ENCODE results near the gene UBE2V1. TPM values are rescaled to one million over a fixed set of nuclear protein-coding genes. Genes with fewer than 3 reads are reported as not detected.

Gene UBE2V1
- total RNA-seq, 1 donor from 2014 or later = 117 TPM

GRCh38 chr20:50097843-50098242 lies 15.1 kb downstream of the UBE2V1 start:
- peak overlapping the region; percentile 98 for H3K27ac Mint-ChIP-seq
- no peaks in the 10 kb centered on the region for H3K9me3 Mint-ChIP-seq
- H3K4me3 Mint-ChIP-seq = no peak overlapping the region
- H3K27me3 Mint-ChIP-seq = no peaks in the 10 kb centered on the region
- no peak for DNase-seq (ENCODE audit: extremely low spot score, unreplicated experiment)
- H3K4me1 Mint-ChIP-seq (ENCODE audit: unreplicated experiment) = peaks cover 36% of the 10 kb centered on the region
- H3K36me3 Mint-ChIP-seq = peaks cover 46% of the 10 kb centered on the region
- TF ChIP-seq CTCF (conservative IDR thresholded peaks at IDR 0.05) = no peak

- H3K27me3 Mint-ChIP-seq = no peaks in the 10 kb centered on the region
- H3K9me3 Mint-ChIP-seq = no peaks in the 10 kb centered on the region
- peaks cover 30% of the 10 kb centered on the region for H3K4me1 Mint-ChIP-seq (ENCODE audit: unreplicated experiment)
- no peak for TF ChIP-seq CTCF (conservative IDR thresholded peaks at IDR 0.05)
- H3K4me3 Mint-ChIP-seq = no peak overlapping the region
- peak overlapping the region; percentile 89 for H3K27ac Mint-ChIP-seq
- peaks cover 38% of the 10 kb centered on the region for H3K36me3 Mint-ChIP-seq
- no peak for DNase-seq (ENCODE audit: extremely low spot score, unreplicated experiment)
Measured at GRCh38 chr20:50096237-50096636, 16.7 kb downstream of the UBE2V1 start.

GRCh38 chr20:50095476-50096078 lies 17.4 kb downstream of the UBE2V1 start:
- no peaks in the 10 kb centered on the region for H3K27me3 Mint-ChIP-seq
- H3K27ac Mint-ChIP-seq = peak overlapping the region; percentile 89
- H3K36me3 Mint-ChIP-seq = peaks cover 39% of the 10 kb centered on the region
- no peaks in the 10 kb centered on the region for H3K9me3 Mint-ChIP-seq
- TF ChIP-seq CTCF (conservative IDR thresholded peaks at IDR 0.05) = no peak
- H3K4me1 Mint-ChIP-seq (ENCODE audit: unreplicated experiment) = peaks cover 30% of the 10 kb centered on the region
- no peak for DNase-seq (ENCODE audit: extremely low spot score, unreplicated experiment)
- no peak overlapping the region for H3K4me3 Mint-ChIP-seq

GRCh38 chr20:50094522-50094921 lies 18.4 kb downstream of the UBE2V1 start:
- Mint-ChIP-seq H3K36me3 (peaks cover 43% of the 10 kb centered on the region), H3K27me3 (no peaks in the 10 kb centered on the region), H3K9me3 (no peaks in the 10 kb centered on the region), H3K4me1 (ENCODE audit: unreplicated experiment) (peaks cover 28% of the 10 kb centered on the region), H3K4me3 (no peak overlapping the region), H3K27ac (no peak overlapping the region)
- no peak for DNase-seq (ENCODE audit: extremely low spot score, unreplicated experiment)
- TF ChIP-seq CTCF (conservative IDR thresholded peaks at IDR 0.05) = no peak

- peak overlapping the region; percentile 75 for H3K27ac Mint-ChIP-seq
- peaks cover 18% of the 10 kb centered on the region for H3K4me1 Mint-ChIP-seq (ENCODE audit: unreplicated experiment)
- peaks cover 35% of the 10 kb centered on the region for H3K36me3 Mint-ChIP-seq
- no peak for DNase-seq (ENCODE audit: extremely low spot score, unreplicated experiment)
- H3K27me3 Mint-ChIP-seq = no peaks in the 10 kb centered on the region
- H3K9me3 Mint-ChIP-seq = no peaks in the 10 kb centered on the region
- H3K4me3 Mint-ChIP-seq = no peak overlapping the region
- no peak for TF ChIP-seq CTCF (conservative IDR thresholded peaks at IDR 0.05)
Measured at GRCh38 chr20:50093240-50093639, 19.7 kb downstream of the UBE2V1 start.

Data from type B pancreatic cell (in vitro differentiated cells).